Tibial nerve (tissue), 4 donors: ENCODE measurements around the gene RCL1. TPM values are rescaled to one million over a fixed set of nuclear protein-coding genes. Genes with fewer than 3 reads are reported as not detected.

Source experiments
- DNase-seq, 2 donors: peaks; one replicate each; pipeline ENCODE4 v3.0.0-alpha.2; 2019; ENCODE audit warnings: low spot score in 2 of 2
- H3K27ac ChIP-seq, 4 donors: fragments of 200-600 bp; sonication (generic) in 3 of 4; one replicate each; pipeline ENCODE4 v1.5.1; 2017 to 2019; ENCODE audit warnings: mild to moderate bottlenecking in 1 of 4
- H3K27me3 ChIP-seq, 2 donors: fragments of 200-600 bp; sonication (generic) in 1 of 2; one replicate each; pipeline versions ENCODE4 v1.5.1 to v1.6.0; 2017 to 2019
- H3K36me3 ChIP-seq, 3 donors: fragments of 200-600 bp; sonication (generic); one replicate each; pipeline ENCODE4 v1.5.1; 2018 to 2019
- H3K4me1 ChIP-seq, 4 donors: fragments of 200-600 bp; sonication (generic) in 3 of 4; one replicate each; pipeline ENCODE4 v1.5.1; 2017 to 2019
- H3K4me3 ChIP-seq, 4 donors: fragments of 200-600 bp; sonication (generic) in 3 of 4; one replicate each; pipeline ENCODE4 v1.5.1; 2017 to 2019; ENCODE audit warnings: mild to moderate bottlenecking in 1 of 4, moderate library complexity in 1 of 4
- H3K9me3 ChIP-seq, 4 donors: fragments of 200-600 bp; sonication (generic) in 3 of 4; one replicate each; pipeline ENCODE4 v1.5.1; 2017 to 2019
- CTCF ChIP-seq, 5 experiments: fragments of 200-600 bp in 3 of 5; fragments of 450-650 bp in 2 of 5; sonication (generic) in 3 of 5; IDR thresholded peaks; one replicate each; pipeline ENCODE4 v1.5.1; 2016 to 2019; ENCODE audit warnings: antibody characterized with exemption in 5 of 5, mild to moderate bottlenecking in 3 of 5, moderate library complexity in 2 of 5
- EP300 ChIP-seq, 2 donors: sonication (generic); formaldehyde crosslinking; IDR thresholded peaks; one replicate each; pipeline ENCODE4 v1.6.1; 2017; ENCODE audit warnings: antibody characterized with exemption in 2 of 2, mild to moderate bottlenecking in 1 of 2
- POLR2A ChIP-seq, 2 donors: fragments of 450-650 bp; IDR thresholded peaks; one replicate each; pipeline ENCODE4 v1.6.1; 2017; ENCODE audit warnings: antibody characterized with exemption in 2 of 2, mild to moderate bottlenecking in 2 of 2, moderate library complexity in 2 of 2
- whole genome bisulfite sequencing, 2 donors: methylation state at CpG; one replicate each; pipeline ENCODE4 v1.1.5; 2018; 5-methylcytosine and 5-hydroxymethylcytosine counted together
- small RNA-seq: library from RNA; depleted of rRNA; stranded (forward); fragments of <200 nt; gene quantifications from one replicate; pipeline ENCODE3, GENCODE V24; 2016
- total RNA-seq, 4 donors: library from RNA; depleted of rRNA; stranded (reverse); fragments of >200 nt; gene quantifications; one replicate each; pipeline ENCODE4 v1.1.0, GENCODE V29; 2016

The RCL1 gene
- total RNA-seq, 4 donors from 2014 or later = 54.8 to 85.3 (median 64.0) TPM

DNA sequence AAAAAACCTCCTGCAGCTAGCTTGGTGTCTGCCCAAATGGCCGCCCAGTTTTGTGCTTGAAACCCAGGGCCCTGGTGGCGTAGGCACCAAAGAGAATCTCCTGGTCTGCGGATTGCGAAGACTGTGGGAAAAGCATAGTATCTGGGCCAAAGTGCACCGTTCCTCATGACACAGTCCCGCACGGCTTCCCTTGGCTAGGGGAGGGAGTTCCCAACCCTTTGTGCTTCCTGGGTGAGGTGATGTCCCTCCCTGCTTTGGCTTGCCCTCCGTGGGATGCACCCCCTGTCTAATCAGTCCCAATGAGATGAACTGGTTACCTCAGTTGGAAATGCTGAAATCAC lies 109.4 kb downstream of the RCL1 start:
- WGBS, 2 donors = 92% methylated on average over 8 of the region's 8 CpGs

DNA sequence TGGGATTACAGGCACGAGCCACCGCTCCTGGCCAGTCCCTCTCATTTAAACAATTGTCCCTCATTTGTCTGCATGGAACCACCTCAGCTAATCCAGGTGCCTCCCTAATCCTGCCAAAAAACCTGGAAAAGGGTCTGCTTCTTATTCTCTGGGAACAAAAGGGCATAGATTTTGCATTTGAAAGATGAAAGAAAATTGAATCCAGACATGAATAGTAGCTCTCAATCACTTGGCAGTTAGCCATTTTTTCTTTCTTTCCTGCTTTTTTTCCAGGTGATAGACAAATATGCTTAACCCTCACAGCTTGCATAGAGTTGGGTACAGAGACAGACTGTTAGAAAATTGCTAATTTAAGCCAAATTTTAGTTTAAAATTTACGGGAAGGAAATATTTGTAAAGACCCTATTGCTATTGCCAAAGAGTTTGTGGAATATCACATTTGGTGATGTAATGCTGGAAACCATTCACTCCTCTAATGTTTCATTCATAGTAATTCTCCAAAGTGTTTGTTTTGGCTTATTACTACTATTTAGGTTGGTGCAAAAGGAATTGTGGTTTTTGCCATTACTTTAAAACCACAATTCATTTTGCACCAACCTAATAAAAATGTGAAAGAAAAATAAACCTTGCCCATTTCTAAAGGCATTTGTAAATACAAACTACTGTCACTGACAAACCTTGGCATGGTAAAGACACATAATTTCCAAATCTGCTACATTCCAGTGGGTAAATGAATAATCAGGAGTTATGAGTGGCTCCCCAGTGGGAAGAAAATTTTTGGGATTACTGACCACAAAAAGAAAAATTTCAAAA lies 111.8 kb downstream of the RCL1 start:
- H3K9me3 ChIP-seq = peaks cover 0 to 8% (median 0%) of the 10 kb centered on the region in 4 donors
- no peaks in the 10 kb centered on the region for H3K36me3 ChIP-seq
- TF ChIP-seq EP300 (IDR thresholded peaks at IDR 0.05) = peak in 1 of 2 donors; percentile 44
- no peak for TF ChIP-seq CTCF (IDR thresholded peaks at IDR 0.05)
- no peak overlapping the region for H3K4me3 ChIP-seq
- no peak for DNase-seq
- peak overlapping the region in 1 of 4 donors; percentile 60 for H3K27ac ChIP-seq
- H3K4me1 ChIP-seq = peaks cover 0 to 18% (median 0%) of the 10 kb centered on the region in 4 donors
- H3K27me3 ChIP-seq = no peaks in the 10 kb centered on the region
- 66 to 67% methylated on average over 3 of the region's 3 CpGs for WGBS, 2 donors

More for the DNA sequence above, 109.4 kb downstream of the RCL1 start:
- no peak for TF ChIP-seq EP300 (IDR thresholded peaks at IDR 0.05)
- no peak for TF ChIP-seq CTCF (IDR thresholded peaks at IDR 0.05)
- no peak for TF ChIP-seq POLR2A (IDR thresholded peaks at IDR 0.05)
- peaks cover 0 to 26% (median 0%) of the 10 kb centered on the region in 4 donors for H3K9me3 ChIP-seq
- H3K4me3 ChIP-seq = no peak overlapping the region
- H3K27ac ChIP-seq = no peak overlapping the region
- H3K36me3 ChIP-seq = no peaks in the 10 kb centered on the region
- H3K27me3 ChIP-seq = no peaks in the 10 kb centered on the region
- peaks cover 0 to 18% (median 0%) of the 10 kb centered on the region in 4 donors for H3K4me1 ChIP-seq
- no peak for DNase-seq

DNA sequence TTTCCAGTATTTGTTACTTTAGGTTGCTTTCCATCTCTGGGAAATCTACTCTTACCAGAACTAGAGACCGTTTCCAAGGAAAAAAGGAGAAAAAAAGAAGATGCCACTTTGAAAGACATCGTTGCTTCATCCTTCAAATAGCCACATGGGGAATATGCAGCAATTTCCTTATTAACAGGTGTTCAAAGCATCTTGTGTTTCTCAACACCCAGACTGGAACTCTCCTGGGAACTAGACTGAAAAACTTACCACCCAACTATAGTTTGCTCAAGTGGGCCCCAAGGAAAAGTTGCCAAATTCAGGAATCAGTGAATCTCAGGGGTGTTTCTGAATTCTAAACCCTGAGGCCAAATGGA lies 112.4 kb downstream of the RCL1 start:
- Histone ChIP-seq H3K27me3 (no peaks in the 10 kb centered on the region), H3K36me3 (no peaks in the 10 kb centered on the region), H3K4me1 (peaks cover 0 to 18% (median 0%) of the 10 kb centered on the region in 4 donors), H3K9me3 (peaks cover 0 to 4% (median 0%) of the 10 kb centered on the region in 4 donors), H3K27ac (no peak overlapping the region), H3K4me3 (no peak overlapping the region)
- no peak for TF ChIP-seq POLR2A (IDR thresholded peaks at IDR 0.05)
- no peak for TF ChIP-seq CTCF (IDR thresholded peaks at IDR 0.05)
- TF ChIP-seq EP300 (IDR thresholded peaks at IDR 0.05) = peak in 1 of 2 donors; percentile 43
- 62 to 65% methylated on average over 2 of the region's 2 CpGs for WGBS, 2 donors
- no peak for DNase-seq

Small RNA genes lying within 50 kb of the gene (small RNA-seq; reads per million reads assigned to genes)
- not detected for gene AL158147.1
- not detected for gene MIR101-2

Other genes with a start within 250 kb of the RCL1 start
- 1 to 10 TPM; 4.2 to 8.0 (median 5.6) TPM for gene PLPP6, start 130.7 kb upstream of the RCL1 start, total RNA-seq
- gene SPATA6L, start 126.5 kb upstream of the RCL1 start, total RNA-seq = 1 to 10 TPM; 1.3 to 5.4 (median 3.8) TPM
- 10 to 100 TPM; 28.5 to 48.9 (median 38.0) TPM for gene CDC37L1, start 113.4 kb upstream of the RCL1 start, total RNA-seq
- gene AK3, start 51.7 kb upstream of the RCL1 start, total RNA-seq = 10 to 100 TPM; 70.2 to 97.5 (median 93.4) TPM
- 10 to 100 TPM; 23.7 to 39.6 (median 37.8) TPM for gene JAK2, start 192.3 kb downstream of the RCL1 start, total RNA-seq